Neural cell (in vitro differentiated cells): ENCODE data around the gene C19orf73. TPM values are rescaled to one million over a fixed set of nuclear protein-coding genes. Genes with fewer than 3 reads are reported as not detected.

Source experiments
- H2AFZ ChIP-seq: fragments of 200-600, 300-800 bp; sonication (generic), shearing (Covaris generic); 2 replicates; pipeline ENCODE4 v1.6.0; 2014; ENCODE audit warnings: low read depth, mild to moderate bottlenecking, antibody characterized with exemption, low read length, moderate library complexity
- H3F3A ChIP-seq: fragments of 200-600 bp; shearing (Covaris generic); 2 replicates; pipeline ENCODE4 v1.6.1; 2016; ENCODE audit warnings: mild to moderate bottlenecking, moderate library complexity, mixed read lengths, antibody characterized with exemption, low read length; ENCODE audit not compliant: insufficient read depth, poor library complexity, severe bottlenecking
- H3K27ac ChIP-seq: fragments of 200-600, 300-800 bp; sonication (generic), shearing (Covaris generic); 2 replicates; pipeline ENCODE4 v1.5.1; 2014; ENCODE audit warnings: mild to moderate bottlenecking, low read length, moderate library complexity
- H3K27me3 ChIP-seq: fragments of 300-800, 200-600 bp; sonication (generic), shearing (Covaris generic); 2 replicates; pipeline ENCODE4 v1.6.0; 2014; ENCODE audit warnings: mild to moderate bottlenecking, low read depth, low read length, moderate library complexity; ENCODE audit not compliant: insufficient read depth
- H3K36me3 ChIP-seq: fragments of 300-800, 200-600 bp; sonication (generic), shearing (Covaris generic); 2 replicates; pipeline ENCODE4 v1.5.1; 2014; ENCODE audit warnings: mild to moderate bottlenecking, antibody characterized with exemption, low read length, moderate library complexity; ENCODE audit not compliant: insufficient read depth
- H3K4me2 ChIP-seq: fragments of 300-800, 200-600 bp; sonication (generic), shearing (Covaris generic); 2 replicates; pipeline ENCODE4 v1.6.0; 2014; ENCODE audit warnings: mild to moderate bottlenecking, low read length
- H3K4me3 ChIP-seq: fragments of 300-800, 200-600 bp; sonication (generic), shearing (Covaris generic); 2 replicates; pipeline ENCODE4 v1.5.1; 2014; ENCODE audit warnings: mild to moderate bottlenecking, low read length, moderate library complexity
- H3K79me2 ChIP-seq: fragments of 200-600 bp; shearing (Covaris generic); replicated peaks from 2 replicates; pipeline ENCODE4 v1.6.0; 2014; ENCODE audit warnings: mild to moderate bottlenecking, low read length, moderate library complexity; ENCODE audit not compliant: insufficient read depth
- H3K9ac ChIP-seq: fragments of 300-800, 200-600 bp; sonication (generic), shearing (Covaris generic); 2 replicates; pipeline ENCODE4 v1.6.1; 2016; ENCODE audit warnings: mild to moderate bottlenecking, low read length, mixed read lengths
- H3K9me2 ChIP-seq: fragments of 200-600 bp; shearing (Covaris generic); 2 replicates; pipeline ENCODE4 v1.6.1; 2016; ENCODE audit warnings: mild to moderate bottlenecking, low read length, mixed read lengths; ENCODE audit not compliant: insufficient read depth
- H3K9me3 ChIP-seq: fragments of 200-600, 300-800 bp; sonication (generic), shearing (Covaris generic); 2 replicates; pipeline ENCODE4 v1.6.1; 2016; ENCODE audit warnings: mild to moderate bottlenecking, mixed run types, low read length, moderate library complexity, mixed read lengths
- H4K20me1 ChIP-seq: fragments of 200-600 bp; shearing (Covaris generic); 2 replicates; pipeline ENCODE4 v1.6.1; 2016; ENCODE audit warnings: mild to moderate bottlenecking, mixed run types; ENCODE audit not compliant: insufficient read depth
- CTCF ChIP-seq: fragments of 450-650 bp; IDR thresholded peaks from 2 replicates; pipeline ENCODE4 v1.5.1; 2014; ENCODE audit warnings: antibody characterized with exemption, mild to moderate bottlenecking, moderate library complexity; ENCODE audit not compliant: poor library complexity, severe bottlenecking
- EP300 ChIP-seq: fragments of 450-650 bp; conservative IDR thresholded peaks from 2 replicates; pipeline ENCODE4 v1.6.1; 2014; ENCODE audit warnings: antibody characterized with exemption, mild to moderate bottlenecking, moderate library complexity; ENCODE audit not compliant: poor library complexity, severe bottlenecking
- EZH2 ChIP-seq: fragments of 200-600, 300-800 bp; shearing (Covaris generic), sonication (generic); IDR thresholded peaks from 2 replicates; pipeline ENCODE4 v1.6.1; 2014; ENCODE audit warnings: antibody characterized with exemption, low read length, borderline replicate concordance, mild to moderate bottlenecking; ENCODE audit not compliant: insufficient read depth, poor library complexity, severe bottlenecking
- MXI1 ChIP-seq: fragments of 450-650 bp; conservative IDR thresholded peaks from 2 replicates; pipeline ENCODE4 v1.6.1; 2014; ENCODE audit warnings: antibody characterized with exemption, mild to moderate bottlenecking; ENCODE audit not compliant: poor library complexity, severe bottlenecking
- POLR2AphosphoS5 ChIP-seq: IDR thresholded peaks from 2 replicates; pipeline ENCODE4 v1.6.1; 2012
- RAD21 ChIP-seq: fragments of 450-650 bp; conservative IDR thresholded peaks from 2 replicates; pipeline ENCODE4 v1.6.1; 2014; ENCODE audit warnings: antibody characterized with exemption, mild to moderate bottlenecking, moderate library complexity
- REST ChIP-seq: IDR thresholded peaks from 2 replicates; pipeline ENCODE4 v1.6.1; 2012; ENCODE audit warnings: borderline replicate concordance
- SMC3 ChIP-seq: fragments of 450-650 bp; conservative IDR thresholded peaks from 2 replicates; pipeline ENCODE4 v1.6.1; 2014; ENCODE audit warnings: antibody characterized with exemption, mild to moderate bottlenecking, moderate library complexity; ENCODE audit not compliant: poor library complexity
- TAF1 ChIP-seq: IDR thresholded peaks from 2 replicates; pipeline ENCODE4 v1.6.1; 2012; ENCODE audit warnings: low read depth
- polyA plus RNA-seq: library from polyadenylated mRNA; depleted of rRNA; stranded (reverse); fragments of >200 nt; gene quantifications from 2 replicates; pipeline ENCODE4 v1.2.3, GENCODE V29; 2014

C19orf73 gene
- polyA plus RNA-seq, 1 donor from 2014 or later = 8.4 TPM

- peaks cover 12% of the 10 kb centered on the region for H3K36me3 ChIP-seq
These were observed 26.3 kb downstream of the C19orf73 start for GRCh38 chr19:49092686-49093085.

GRCh38 chr19:49091391-49092038 lies 27.4 kb downstream of the C19orf73 start:
- no peak overlapping the region for H3K4me3 ChIP-seq
- H3K9ac ChIP-seq = no peak overlapping the region
- peaks cover 4% of the 10 kb centered on the region for H4K20me1 ChIP-seq
- H2AFZ ChIP-seq = no peak overlapping the region
- H3K4me2 ChIP-seq = no peak overlapping the region
- H3K27me3 ChIP-seq = no peaks in the 10 kb centered on the region
- H3F3A ChIP-seq = no peaks in the 10 kb centered on the region
- no peak overlapping the region for H3K27ac ChIP-seq
- TF ChIP-seq TAF1 (no peak), CTCF (no peak)
- H3K9me3 ChIP-seq = no peaks in the 10 kb centered on the region
- peaks cover 24% of the 10 kb centered on the region for H3K79me2 ChIP-seq
- H3K9me2 ChIP-seq = no peaks in the 10 kb centered on the region
- H3K36me3 ChIP-seq = peaks cover 12% of the 10 kb centered on the region

More at GRCh38 chr19:49092686-49093085, 26.3 kb downstream of the C19orf73 start:
- Histone ChIP-seq H3K9me3 (no peaks in the 10 kb centered on the region), H3K27ac (no peak overlapping the region), H3K4me3 (no peak overlapping the region), H3F3A (no peaks in the 10 kb centered on the region), H3K27me3 (no peaks in the 10 kb centered on the region), H4K20me1 (peaks cover 4% of the 10 kb centered on the region), H3K9ac (no peak overlapping the region), H3K79me2 (peaks cover 13% of the 10 kb centered on the region), H2AFZ (no peak overlapping the region), H3K4me2 (no peak overlapping the region), H3K9me2 (no peaks in the 10 kb centered on the region)
- no peak for TF ChIP-seq EZH2
- TF ChIP-seq REST = no peak
- TF ChIP-seq MXI1 = no peak
- TF ChIP-seq EP300 = no peak
- no peak for TF ChIP-seq TAF1
- no peak for TF ChIP-seq CTCF
- TF ChIP-seq RAD21 = no peak
- no peak for TF ChIP-seq POLR2AphosphoS5
- no peak for TF ChIP-seq SMC3
